HG03460 (cell line): Measurements from ENCODE around the gene SMURF1.

ENCODE experiments used
- ATAC-seq: cut with Tn5 transposase; IDR thresholded peaks from one replicate; pipeline ENCODE4 v1.9.1; 2021; ENCODE audit not compliant: unreplicated experiment

Gene SMURF1

DNA sequence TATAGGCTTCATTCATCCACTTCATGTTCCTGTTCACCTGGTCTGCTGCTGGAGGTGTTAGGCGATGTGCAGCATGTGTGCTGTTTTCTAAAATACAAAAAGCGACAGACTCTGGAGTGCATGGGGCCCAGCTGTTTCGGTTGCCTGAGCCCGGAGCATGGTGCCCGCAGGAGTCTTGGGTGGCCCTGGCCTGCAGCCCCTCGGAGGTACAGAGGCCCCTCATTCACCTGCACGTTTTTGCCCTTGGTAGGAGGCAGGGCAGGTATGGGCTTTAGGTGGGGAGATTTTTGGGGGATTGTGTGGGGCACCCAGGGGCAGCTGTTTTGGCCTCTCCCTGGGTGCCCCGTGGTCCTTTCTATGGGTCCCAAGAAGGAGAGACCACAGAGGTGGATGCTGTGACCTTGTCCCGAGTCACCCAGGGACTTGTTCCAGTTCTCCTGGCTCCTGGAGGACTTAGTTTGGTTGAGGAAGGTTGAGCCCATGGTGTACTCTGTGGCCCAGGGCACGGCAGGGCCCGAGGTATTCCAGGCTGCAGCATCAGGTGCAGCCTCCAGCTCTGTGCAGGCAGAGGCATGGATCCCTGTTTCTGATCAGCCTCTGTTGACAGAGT lies 134.9 kb downstream of the SMURF1 start:
- ATAC-seq: no peak

DNA sequence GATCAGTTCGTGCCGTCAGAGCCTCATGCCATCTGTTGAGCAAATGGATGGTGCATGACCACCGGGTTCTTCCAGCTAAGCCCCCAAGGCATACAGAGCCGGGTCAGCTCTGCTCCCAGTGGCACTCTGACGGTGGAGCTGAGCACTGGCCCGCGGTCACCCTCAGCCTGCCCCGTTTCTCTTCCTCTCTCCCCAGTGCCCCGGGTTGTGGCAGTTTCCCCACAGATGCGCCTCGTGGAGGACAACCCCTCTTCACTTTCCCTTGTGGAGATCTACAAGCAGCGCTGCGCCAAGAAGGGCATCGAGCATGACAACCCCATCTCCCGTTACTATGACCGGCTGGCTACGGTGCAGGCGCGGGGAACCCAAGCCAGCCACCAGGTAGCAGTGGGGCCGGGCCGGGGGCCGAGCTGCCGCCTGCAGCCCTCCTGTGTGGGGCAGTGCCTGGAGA lies 135.7 kb downstream of the SMURF1 start:
- no peak for ATAC-seq

DNA sequence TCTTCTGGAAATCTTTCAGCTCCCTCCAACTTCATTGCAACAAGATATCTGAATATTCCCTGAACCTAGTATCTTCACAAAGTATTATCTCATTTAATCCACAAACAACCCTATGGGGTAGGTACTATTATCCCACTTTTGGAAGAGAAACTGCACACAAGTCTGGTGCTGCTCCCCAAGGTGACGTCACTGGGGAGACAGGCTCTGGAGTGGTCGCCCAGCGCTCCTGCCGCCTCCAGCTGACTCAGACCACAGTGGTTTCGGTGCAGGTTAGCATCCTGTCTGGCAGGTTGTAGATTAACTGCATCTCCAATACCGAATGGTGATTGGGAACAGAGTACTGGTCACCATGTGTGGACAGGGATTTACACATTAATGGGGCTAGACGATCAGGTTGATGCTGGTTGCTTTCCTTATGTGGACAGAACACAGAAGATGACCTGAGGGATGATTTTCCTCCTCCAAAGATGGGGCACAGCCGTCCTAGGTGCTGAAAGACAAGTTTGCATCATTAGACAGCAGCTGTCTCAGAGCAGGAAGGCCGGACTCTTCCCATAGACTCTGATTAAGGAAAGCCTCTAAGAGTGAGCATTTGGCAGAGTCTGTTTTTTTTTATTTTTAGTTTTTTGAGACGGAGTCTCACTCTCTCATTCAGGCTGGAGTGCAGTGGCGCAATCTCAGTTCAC lies 137.0 kb downstream of the SMURF1 start:
- no peak for ATAC-seq

DNA sequence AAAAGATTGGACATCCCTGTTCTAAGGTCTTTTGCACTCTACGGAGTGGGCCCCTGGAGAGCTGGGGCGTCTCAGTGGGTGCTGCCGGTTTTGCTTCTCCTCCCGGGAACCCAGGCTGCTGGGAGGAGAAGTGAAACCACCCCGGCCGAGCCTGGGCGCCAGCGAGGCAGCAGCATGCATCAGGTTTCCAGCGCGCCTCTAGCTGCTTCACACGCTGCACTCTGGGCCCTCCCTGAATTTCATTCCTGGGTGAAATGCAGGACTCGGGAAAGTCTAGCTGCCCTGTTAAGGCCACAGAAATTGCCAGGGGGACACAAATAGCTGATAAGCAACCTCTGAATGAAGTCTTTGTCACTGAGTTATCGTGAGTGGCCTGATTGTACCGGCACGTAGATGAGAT lies 138.1 kb downstream of the SMURF1 start:
- no peak for ATAC-seq

DNA sequence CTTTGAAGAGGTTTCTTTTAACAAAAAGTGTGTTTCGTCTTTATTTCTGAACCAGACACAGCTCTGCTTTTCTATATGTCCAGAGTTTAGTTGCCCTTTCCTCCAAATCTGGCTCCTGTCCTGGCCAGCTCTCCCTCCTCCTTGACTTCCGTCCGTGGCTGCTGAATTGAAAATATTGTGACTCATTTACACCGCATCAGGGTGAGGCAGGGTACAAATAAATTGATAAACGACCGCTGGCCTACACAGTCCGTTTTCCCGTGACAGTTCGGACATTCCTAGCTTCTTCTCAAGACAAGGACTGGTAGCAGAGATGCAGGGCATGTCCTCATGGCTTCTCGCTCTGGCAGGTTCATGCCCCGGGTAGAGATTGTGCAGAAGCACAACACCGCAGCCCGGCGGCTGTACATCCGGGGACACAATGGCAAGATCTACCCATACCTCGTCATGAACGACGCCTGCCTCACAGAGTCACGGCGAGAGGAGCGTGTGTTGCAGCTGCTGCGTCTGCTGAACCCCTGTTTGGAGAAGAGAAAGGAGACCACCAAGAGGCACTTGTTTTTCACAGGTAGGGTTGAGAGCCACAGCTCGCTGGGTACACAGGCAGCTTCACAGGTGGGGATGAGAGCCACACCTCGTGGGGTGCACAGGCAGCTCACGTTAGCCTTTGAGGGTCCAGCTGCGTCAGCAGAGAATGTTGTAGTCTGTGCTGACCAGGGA lies 139.0 kb downstream of the SMURF1 start:
- no peak for ATAC-seq

DNA sequence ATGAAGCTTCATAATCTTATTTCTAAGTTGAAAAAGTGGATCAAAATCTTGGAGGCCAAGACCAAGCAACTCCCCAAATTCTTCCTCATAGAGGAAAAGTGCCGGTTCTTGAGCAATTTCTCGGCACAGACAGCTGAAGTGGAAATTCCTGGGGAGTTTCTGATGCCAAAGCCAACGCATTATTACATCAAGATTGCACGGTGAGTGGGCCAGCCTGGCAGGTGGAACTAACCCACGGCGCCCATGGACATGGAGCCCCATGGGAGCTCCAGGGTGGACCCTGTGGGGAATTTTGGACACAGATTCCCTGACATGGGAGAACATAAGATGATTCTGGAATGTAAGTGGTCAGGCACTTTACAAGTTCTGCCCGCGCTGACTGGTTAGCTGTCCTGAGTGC lies 139.7 kb downstream of the SMURF1 start:
- no peak for ATAC-seq

DNA sequence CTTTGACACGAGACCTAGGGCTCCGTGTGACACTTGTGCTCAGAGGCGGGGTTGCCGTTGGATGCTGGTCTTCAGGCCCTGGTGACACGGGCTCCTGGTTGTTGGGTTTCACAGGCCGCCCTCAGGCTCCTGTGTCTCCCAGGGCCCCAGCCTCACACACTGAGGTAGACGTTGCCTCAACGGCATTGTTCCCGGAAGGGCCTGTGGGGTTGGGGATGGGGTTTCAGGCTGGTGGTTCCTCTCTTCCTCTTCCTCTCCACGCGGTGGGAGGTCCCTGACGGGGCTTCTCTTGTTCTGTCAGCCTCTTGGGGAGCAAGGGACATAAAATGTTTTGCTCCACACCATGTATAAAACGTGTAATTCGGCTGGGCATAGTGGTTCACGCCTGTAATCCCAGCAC lies 140.5 kb downstream of the SMURF1 start:
- no peak for ATAC-seq

DNA sequence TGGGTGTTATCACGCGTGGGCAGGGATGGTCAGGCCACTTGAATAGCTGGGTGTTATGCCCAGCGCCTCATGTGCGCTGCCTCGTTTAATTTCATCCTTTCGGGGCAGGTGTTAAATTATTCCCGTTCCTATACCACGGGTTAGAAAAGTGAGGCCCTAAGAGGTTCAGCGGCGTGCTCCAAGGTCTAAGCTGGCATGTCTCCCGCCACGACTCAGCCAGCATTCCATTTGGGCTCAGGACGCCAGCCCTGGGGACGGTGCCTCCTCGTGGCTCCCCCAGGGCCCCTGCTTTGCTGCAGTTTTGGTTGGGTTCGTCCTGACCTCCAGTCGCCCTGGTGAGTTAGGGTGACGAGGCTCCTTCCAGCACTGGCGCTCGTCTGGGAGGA lies 141.1 kb downstream of the SMURF1 start:
- no peak for ATAC-seq

DNA sequence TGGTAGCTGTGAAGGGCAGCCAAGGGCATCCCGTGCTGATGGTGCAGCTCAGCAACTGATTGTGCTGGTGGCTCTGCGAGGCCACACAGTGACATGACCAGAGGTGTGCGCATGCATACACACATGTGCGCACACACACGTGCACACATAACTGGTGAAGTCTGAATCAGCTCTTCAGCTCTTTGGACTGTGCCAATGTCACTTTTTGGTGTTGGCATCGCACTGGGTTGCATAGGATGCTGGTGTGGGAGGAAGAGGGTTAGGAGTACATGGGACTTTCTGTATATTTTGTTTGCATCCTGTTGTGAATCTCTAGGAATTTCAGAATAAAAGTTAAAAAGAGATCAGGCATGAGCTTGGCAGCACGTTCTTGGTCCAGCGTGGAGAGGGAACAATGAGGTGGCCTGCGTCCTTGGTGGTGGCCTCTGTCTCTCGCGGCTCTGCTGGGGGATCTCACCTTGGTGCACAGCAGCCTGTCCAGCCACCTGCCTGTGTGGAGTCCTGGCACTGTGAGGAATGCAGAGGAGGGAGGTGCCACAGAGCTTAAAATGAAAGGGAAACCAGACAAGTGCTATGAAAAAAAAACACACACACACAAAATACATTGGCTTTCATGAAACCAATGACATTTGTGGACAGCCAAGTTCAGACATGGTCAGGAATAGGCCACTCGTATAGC lies 141.6 kb downstream of the SMURF1 start:
- no peak for ATAC-seq

DNA sequence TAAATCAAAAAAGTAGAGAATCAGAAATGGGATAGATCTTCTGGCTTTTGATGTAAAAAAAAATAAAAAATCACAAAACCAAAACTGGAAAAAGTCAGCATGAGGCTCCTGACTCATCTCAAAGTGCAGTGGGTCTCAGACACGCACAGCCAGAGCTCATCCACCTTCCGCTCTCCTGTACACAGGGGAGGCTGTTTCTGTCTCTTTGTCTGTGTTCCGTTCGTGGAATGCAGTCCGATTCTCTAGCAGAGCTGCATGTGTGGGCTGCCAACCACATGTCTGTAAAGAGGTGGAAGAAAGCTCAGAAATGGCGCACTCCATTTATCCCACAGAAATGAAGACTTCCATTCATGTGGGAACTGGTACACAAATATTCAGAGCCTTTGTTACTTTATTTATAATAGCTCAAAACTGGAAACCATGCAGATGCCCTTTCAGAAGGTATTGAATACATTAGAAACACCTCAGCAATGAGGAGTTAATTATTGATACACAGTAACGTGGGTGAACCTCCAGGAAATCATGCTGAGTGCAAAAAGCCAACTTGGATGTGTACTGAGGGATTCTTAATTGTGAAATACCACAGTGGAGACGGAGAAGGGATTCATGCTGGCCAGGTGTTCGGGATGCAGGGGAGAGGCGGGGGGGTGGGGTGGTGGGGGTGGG lies 142.3 kb downstream of the SMURF1 start:
- ATAC-seq: no peak

DNA sequence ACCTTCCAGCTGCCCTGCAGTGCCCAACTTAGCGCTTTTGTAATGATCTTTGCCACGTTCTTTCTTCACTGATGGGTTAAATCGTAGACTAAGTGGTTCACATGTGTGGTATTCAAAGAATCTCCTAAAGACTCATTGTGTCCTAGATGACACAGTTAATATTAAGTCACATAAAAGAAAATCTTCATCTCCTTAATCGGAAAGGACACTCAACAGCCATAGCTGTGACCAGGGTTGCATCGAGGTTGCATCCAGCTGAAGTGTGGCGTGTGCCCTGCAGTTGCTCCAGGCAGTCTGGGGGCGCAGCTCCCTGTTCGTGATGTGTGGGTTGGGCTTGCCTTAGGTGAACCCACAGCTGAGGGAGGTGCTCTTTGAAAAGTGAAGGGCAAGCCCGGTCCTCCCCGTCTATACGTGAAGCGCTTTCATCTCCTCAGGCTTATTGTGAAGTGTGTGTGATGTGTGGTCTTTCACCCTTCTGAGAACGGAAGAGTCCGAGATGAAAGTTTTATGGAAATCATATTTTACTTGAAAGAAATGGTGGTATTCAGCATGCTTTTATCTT lies 142.9 kb downstream of the SMURF1 start:
- no peak for ATAC-seq

DNA sequence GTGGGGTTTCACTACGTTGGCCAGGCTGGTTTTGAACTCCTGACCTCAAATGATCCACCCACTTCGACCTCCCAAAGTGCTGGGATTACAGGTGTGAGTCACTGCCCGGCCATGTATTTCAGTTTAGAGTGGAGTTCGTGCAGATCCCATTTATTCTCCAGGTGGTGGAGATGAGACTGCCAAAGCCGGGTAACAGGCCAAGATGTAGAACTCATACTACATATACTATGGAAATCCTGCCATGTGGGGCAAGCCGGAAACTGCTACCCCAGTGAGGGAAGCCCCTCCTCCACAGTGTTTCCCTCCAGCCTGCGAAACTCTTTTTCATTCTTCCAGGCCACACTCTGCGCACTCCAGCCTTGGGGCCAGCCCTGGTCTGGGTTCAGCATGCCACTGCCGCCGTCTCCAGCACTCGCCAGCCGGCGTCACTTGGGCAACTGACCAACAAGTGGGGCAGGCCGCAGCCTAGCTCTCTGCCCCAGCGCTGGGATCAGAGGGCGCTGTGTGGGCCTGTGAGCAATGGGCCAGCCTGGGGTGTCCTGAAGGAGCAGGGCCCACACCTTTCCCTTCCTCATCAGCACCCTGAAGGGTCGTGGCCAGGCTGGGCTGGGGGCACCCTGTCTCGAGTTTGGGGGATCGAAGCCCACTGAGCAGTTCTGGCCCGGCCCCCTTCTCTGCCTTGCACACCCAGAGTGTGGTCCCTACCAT lies 143.6 kb downstream of the SMURF1 start:
- no peak for ATAC-seq

DNA sequence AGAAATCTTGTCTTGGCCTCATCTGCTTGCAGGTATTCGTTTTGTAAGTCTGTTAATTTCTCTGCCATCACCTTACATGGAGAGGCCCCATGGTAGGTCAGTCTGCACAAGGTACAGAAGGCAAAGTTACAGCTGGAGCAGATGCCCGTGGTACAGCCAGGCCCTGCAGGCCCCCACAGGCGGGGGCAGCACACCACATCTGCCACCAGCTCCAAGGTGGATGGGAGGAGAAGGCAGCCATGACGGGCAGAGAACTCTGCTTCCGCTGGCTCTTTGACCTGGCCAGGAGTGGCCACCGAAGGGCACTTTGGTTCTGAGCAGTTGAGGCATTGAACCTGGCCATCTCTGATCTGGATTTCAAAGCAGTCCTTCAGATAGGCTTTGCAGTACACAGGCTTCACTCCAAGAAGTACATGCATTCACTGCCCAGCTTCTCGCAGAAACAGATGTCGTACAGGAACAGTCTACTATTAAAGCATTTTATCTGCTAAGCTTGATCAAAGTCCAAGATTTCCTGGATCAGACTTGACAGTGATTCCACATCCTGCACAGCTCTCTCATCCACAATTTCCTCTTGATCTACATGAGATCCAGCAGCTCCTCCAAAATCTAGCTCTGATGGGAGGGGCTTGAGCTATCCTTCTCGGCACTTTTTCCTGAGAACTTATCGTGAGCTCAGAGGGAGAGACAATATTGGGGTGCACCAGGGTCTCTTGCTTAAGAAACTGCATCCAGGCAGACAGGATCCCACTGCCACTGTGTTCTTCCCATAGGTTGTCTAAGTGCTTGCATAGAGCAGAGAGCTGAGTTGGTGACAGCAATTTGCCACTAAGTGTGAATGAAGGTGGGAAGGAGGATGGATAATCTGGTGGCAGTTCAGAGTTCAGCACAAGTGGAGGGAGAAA lies 144.8 kb downstream of the SMURF1 start:
- no peak for ATAC-seq

DNA sequence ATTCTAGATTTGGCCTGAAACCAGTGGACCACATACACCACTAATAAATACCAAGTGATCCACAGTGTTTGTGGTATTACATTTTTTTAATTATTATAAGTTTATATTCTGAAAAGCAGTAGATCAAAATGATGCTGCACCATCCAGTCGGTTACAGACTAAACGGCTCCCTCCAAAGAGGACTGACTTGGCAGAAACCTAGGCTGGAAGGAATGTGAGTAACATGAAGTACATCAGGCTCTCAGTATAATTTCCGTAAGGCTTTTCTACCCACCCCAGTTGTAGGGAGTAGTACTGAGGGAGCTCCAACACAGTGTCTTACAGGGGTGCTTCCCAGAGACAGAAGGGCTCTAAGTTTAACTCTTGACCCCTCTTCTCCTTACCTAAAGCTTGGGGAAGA lies 146.1 kb downstream of the SMURF1 start:
- ATAC-seq: no peak

DNA sequence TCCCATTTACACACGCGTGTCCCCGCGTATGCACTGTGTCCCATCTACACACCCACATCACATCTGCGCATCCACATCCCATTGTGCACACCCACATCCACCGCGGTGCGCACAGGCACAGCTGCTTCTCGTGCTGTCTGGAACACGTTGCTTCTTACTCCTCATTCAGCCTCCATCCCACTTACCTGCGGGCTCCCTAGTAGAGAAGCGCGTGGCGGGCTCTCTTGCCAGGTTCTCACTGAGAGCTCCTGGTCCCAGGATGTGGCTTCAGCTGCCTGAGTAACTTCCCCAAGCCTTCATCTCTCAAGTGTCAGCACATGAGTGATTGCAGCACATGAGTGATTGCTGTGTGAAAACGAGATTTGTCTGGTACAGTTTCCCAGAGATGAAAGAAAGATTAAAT lies 147.8 kb downstream of the SMURF1 start:
- peak; percentile 69 for ATAC-seq

DNA sequence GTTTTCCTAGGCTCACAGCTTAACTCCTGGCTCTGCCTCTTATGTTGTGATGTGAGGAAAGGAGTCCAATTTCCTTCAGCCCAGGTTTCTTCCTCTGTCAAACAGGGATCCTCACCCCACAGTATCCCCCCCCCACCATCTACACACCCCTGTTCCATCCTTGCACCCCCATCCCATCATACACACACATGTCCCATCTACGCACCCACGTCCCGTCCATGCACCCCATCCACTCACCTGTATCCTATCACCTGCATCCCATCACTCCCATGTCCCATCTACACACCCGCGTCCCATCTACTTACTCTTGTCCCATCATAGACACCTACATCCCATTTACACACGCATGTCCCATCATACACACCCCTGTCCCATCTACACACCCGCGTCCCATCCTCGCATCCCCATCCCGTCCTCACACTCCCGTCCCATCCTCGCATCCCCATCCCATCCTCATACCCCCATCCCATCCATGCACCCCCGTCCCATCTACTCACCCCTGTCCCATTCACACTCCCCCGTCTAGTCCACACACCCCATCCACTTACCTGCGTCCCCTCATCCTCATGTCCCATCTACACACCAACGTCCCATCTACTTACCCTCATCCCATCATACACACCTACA lies 148.3 kb downstream of the SMURF1 start:
- no peak for ATAC-seq

DNA sequence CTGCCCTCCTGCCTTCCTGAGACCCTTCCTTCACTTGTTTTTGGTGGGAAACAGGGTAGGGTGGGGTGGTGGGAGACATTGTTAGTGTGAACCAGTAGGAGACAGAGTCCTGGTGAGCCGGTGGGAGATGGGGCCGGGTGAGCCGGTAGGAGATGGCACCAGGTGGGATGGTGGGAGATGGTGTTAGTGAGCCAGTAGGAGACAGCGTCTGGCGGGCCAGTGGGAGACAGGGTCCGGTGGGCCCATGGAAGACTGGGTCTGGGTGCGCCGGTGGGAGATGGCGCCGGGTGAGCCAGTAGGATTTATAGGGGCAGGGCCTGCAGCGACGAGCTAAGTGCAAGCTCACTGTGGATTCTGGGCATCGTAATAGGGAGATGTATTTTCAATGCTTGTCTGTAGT lies 148.8 kb downstream of the SMURF1 start:
- no peak for ATAC-seq

DNA sequence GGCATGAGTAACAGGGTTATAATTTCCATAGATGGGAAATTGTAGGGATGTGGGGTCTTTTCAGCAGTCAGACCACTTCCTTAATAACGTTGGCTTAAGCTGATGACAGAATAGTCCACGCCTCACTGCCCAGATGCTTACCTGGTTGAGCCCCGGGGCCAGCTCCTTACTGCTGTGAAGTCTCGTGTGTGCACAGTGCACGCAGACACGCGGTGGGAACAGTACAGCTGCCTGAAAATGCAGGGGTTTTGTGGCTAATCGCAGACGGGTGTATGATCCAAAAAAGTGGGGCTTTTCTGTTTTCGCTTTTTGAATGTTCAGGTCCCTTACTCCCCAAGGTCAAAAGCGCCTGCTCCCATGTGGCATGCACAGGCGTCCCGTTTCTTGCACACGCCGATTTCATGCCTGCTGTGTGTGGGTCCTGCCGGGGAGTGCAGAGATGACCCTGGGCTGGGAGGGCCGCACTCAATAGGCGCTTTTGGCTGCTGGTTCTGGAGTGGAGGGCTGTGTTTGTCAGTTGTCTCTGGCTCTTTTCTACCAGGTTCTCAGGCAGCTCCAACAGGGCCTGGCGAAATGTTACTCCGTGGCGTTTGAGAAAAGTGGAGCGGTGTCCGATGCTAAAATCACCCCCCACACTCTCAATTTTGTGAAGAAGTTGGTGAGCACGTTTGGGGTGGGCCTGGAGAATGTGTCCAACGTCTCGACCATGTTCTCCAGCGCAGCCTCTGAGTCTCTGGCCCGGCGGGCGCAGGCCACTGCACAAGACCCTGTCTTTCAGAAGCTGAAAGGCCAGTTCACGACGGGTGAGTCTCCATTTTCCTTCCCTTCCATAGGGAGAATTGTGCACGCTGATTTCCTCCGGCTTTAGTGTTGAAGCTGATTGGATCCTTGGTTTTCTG lies 149.6 kb downstream of the SMURF1 start:
- ATAC-seq: no peak
